A673 (cell line): ENCODE measurements around the gene NPM3.
"Not testable (repeated sequence)": the region's sequence is repeated elsewhere in the genome, so short reads cannot be mapped to it uniquely, and the experiment has no call there.

Experiments
- EZH2 ChIP-seq: fragments of 200-600 bp; sonication (generic); IDR thresholded peaks from 2 replicates; pipeline ENCODE4 v1.6.1; 2017; ENCODE audit warnings: borderline replicate concordance, low read depth, mild to moderate bottlenecking, mixed read lengths, antibody characterized with exemption, low read length; ENCODE audit not compliant: poor library complexity, severe bottlenecking
- TF ChIP-seq, protein P1 (sequence below): fragments of 300-800, 200-600 bp; sonication (generic); conservative IDR thresholded peaks from 2 replicates; pipeline ENCODE4 v1.5.1; 2017; ENCODE audit warnings: low read depth, mild to moderate bottlenecking, antibody characterized with exemption, low read length, moderate library complexity, mixed read lengths

DNA sequence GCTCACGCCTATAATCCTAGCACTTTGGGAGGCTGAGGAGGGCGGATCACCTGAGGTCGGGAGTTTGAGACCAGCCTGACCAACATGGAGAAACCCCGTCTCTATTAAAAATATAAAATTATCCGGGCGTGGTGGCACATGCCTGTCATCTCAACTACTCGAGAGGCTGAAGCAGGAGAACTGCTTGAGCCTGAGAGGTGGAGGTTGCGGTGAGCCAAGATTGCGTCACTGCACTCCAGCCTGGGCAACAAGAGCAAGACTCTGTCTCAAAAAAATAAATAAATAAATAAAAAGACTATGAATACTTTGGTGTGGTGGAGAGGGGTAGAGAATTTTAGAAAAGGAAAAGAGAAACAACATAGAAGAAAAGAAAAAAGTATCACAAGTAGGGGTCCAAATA is 6.0 kb upstream of the NPM3 start:
- TF ChIP-seq, protein P1, sequence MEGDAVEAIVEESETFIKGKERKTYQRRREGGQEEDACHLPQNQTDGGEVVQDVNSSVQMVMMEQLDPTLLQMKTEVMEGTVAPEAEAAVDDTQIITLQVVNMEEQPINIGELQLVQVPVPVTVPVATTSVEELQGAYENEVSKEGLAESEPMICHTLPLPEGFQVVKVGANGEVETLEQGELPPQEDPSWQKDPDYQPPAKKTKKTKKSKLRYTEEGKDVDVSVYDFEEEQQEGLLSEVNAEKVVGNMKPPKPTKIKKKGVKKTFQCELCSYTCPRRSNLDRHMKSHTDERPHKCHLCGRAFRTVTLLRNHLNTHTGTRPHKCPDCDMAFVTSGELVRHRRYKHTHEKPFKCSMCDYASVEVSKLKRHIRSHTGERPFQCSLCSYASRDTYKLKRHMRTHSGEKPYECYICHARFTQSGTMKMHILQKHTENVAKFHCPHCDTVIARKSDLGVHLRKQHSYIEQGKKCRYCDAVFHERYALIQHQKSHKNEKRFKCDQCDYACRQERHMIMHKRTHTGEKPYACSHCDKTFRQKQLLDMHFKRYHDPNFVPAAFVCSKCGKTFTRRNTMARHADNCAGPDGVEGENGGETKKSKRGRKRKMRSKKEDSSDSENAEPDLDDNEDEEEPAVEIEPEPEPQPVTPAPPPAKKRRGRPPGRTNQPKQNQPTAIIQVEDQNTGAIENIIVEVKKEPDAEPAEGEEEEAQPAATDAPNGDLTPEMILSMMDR = not testable (repeated sequence)
- TF ChIP-seq EZH2 = not testable (repeated sequence)
